ENCODE measurements around the gene COL8A2.

DNA sequence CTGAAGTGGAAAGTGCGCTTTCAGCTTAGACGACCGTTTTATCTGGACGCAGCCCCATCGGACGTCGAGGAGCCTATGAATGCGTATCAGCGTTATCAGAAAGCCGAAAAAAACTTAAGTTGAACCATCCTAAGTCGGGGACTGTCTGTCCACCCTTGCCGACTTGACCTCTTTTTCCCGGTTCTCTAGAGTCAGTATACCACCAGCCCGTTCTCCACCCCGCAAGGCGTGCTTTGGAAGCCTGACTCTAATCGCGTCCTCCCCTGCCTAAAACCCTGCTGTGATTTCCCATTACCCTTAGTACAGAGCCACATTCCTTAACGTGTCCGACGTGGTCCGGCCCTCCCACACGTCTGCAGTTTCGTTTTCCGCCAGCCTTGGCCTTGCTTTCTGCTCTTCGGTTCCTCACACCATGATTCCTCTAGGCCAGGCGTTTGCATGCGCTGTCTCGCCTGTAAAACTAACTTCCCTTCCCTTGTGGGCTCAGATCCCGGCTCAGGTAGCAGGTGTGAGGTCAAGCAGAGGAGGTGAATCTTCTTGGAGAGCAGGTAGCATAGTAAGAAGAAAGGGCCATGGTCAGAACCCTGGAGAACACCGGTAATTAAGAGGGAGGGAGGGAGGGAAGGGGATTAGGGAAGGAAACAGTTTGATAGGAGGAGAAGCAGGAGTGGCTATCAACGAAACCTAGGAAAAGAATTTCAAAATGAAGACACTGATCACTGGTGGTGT, 35.5 kb downstream of the COL8A2 start:
- TF ChIP-seq, protein P1, sequence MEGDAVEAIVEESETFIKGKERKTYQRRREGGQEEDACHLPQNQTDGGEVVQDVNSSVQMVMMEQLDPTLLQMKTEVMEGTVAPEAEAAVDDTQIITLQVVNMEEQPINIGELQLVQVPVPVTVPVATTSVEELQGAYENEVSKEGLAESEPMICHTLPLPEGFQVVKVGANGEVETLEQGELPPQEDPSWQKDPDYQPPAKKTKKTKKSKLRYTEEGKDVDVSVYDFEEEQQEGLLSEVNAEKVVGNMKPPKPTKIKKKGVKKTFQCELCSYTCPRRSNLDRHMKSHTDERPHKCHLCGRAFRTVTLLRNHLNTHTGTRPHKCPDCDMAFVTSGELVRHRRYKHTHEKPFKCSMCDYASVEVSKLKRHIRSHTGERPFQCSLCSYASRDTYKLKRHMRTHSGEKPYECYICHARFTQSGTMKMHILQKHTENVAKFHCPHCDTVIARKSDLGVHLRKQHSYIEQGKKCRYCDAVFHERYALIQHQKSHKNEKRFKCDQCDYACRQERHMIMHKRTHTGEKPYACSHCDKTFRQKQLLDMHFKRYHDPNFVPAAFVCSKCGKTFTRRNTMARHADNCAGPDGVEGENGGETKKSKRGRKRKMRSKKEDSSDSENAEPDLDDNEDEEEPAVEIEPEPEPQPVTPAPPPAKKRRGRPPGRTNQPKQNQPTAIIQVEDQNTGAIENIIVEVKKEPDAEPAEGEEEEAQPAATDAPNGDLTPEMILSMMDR (IDR thresholded peaks at IDR 0.05): no peak
- TF ChIP-seq POLR2A (IDR thresholded peaks at IDR 0.05) (no peak), POLR2AphosphoS5 (IDR thresholded peaks at IDR 0.05) (no peak), EP300 (IDR thresholded peaks at IDR 0.05) (no peak)
